Stimulated activated CD4-positive, alpha-beta T cell treated with anti-CD3 and anti-CD28 coated beads, Interleukin-2, amount 100 ng/mL, for 24 hours (primary cell): ENCODE data around the gene ELOVL5.

Source experiments
- DNase-seq, 2 donors: peaks; one replicate each; pipeline ENCODE4 v3.0.0-alpha.2; 2020

ELOVL5 gene

DNA sequence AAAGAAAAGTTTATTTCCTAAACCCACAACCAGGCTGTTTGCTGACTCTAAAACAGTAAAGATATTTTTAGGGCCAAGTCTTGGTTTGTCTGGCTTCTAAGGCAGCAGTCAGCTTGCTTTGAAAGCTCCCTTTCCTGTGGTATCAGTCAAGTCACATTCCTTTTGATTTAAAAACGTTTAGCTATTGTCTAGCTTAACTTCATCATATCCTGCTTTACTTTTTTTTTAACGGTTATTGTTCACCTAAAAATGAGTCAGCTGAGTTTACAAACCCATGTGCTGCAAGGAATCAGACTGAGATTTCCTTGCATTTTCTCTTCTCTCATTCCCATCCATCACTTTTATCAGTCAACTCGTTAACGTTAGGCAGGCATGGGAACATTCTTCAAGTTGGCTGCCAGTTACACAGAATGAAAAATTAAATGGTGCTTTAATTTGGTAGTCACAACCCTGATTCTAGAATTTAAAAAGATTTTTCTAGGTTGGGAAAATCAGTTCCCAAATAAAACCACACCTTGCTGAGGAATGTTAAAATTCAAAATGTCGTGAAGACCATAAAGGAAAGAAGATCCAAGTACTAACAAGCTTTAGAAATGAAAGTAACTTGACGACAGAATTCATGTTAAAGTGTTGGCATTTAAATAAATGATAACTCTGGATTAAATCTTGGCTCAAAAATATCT, 45.9 kb downstream of the ELOVL5 start:
- no peak for DNase-seq

DNA sequence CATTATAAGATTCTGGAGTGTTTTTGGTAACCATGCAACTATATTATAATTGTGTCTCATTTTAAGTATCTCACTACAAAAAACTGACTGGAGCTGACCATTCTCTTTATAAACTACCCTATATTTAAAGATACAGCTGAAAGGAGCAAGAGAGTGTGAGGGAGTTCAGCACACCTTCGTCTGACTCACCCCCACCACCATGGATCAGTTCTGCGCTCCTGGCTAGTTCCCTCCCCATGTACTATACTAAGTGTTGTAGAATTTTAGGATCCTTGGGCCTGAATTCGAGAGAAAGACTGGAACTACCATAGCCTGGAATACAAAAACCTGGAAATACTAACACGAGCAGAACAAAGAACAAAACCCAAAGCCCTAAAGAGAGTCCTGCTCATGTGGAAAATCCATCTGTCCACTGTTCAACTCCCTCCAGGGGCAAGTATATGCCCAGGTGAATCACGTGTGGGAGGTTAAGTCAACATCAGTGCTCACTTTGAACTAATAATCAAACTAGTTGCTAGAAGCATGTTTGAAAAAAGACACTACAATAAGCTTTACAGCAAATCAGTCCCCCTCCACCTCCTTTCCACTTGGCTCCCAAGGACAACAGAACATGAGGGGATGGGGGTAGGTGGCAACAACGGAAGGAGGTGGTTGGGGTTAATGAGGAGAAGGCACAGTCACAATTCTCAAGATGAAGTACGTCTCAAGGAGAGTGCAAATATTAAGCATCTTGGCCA, 46.8 kb downstream of the ELOVL5 start:
- no peak for DNase-seq

- DNase-seq: no peak
These were observed 47.8 kb downstream of the ELOVL5 start for GRCh38 chr6:53300656-53301551.

DNA sequence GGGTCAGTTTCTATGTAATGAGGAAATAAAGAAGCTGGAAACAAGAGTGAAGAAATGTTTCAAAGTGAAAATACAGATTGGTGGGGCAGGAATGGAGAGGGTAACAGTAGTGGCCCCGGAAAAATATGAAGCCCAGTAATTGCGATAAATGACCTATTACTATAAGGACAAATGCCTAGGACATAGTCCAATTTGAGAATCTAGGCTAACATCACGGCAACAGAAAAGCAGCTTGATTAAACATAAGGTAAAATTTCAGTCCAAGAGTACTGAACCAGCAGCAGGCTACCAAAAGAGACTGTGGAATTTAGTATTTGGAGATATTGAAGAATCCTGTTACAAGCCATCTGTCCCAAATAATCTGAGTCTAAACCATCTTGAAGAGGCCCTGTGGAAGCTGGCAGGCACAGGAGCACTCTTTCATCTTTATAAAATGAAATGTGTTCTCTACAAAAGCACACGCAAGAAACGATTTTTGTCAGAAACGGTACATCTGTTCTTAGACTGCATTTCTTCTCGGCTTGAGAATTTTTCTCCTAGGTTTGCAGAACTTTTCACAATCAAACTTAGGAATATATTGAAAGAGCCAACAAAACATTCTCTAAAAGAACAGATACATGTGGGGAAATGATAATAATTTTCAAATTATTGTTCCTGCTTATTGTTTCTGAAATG, 49.3 kb downstream of the ELOVL5 start:
- no peak for DNase-seq

DNA sequence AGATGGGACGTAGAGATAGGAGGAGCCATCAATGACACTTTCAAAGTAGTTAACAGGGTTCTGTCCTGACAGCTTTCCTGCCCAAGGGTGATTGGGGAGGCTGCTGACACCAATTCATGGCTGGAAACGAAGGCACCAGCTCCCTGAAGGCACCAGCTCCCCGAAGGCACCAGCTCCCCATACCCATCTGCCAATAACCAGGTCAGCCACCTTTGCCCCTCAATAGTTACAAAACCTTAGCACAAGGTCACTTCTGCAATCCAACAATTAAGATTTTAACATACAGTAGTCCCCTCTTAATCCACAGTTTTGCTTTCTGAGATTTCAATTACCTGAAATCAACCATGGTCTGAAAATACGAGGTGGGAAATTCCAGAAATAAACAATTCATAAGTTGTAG, 51.7 kb downstream of the ELOVL5 start:
- no peak for DNase-seq

DNA sequence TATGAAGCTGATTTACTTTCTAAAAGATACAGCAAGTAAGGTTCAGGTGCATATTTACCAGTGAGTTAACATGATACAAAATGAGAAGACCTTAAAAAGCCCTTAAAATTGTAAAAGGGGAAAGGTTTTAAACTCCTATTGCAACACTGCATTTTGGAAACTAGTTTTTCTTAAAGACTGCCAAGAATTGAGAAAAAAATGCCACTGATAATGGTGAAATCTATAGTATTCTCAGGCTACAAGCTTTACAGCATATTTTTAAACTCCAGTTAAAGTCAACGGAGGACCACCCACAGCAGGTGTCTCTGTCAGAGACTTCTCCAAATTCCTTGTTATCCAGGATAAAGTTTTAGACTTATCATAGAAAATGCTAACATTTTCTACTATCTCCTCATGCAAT, 53.6 kb downstream of the ELOVL5 start:
- DNase-seq: no peak

DNA sequence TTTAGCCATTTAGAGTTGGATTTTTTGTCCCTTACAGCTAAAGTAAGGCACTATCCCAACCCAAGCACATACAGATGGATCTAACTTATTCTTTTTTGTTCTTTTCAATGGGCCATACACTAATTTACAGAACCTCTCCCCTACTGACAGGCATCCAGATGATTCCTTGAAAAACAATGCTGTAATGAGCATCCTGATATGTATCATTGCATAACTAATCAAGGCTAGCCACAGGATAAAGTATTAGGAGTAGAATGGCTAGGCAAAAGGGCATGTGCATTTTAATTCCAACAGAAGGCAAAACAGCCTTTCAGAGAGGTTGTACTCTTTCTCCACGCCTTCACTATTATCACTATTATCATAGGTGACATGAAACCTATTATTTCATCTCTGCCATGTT, 54.1 kb downstream of the ELOVL5 start:
- DNase-seq: no peak

- peak in 1 of 2 donors; percentile 19 for DNase-seq
These were observed 54.7 kb downstream of the ELOVL5 start for GRCh38 chr6:53294095-53294494.

DNA sequence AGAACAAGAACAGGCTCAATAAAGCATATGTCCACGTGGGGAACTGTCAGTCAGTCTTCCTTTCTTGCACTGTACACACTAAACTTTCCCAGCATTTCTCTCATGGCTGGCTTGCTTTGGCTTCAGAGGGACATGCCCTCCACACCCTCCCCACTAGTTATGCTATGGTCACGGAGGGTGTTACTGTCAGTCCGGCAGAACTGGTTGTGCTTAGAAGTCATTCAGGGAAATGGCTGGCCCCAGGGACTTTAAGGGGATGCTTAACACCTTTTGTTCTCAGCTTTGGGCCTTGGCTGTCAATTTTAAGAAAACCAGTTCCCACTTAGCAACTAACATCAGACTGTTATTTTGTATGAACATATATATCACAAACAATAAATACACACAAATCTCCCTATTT, 55.1 kb downstream of the ELOVL5 start:
- no peak for DNase-seq

- DNase-seq: no peak
These were observed 57.9 kb downstream of the ELOVL5 start for GRCh38 chr6:53290537-53291510.

- no peak for DNase-seq
These were observed 61.2 kb downstream of the ELOVL5 start for GRCh38 chr6:53287336-53288225.

DNA sequence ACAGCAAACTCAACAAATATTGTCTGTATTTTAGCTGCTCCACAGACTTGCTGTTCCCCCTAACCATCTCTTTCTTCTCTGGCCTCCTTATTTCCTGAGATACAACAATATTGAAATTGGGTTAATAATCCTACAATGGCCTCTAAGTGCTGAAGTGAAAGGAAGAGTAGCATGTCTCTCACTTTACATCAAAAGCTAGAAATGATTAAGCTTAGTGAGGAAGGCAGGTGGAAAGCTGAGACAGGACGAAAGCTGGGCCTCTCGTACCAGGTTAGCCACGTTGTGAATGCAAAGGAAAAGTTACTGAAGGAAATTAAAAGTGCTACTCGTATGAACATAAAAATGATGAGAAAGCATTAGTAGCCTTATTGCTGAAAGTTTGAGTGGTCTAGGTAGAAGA, 63.8 kb downstream of the ELOVL5 start:
- DNase-seq: no peak

DNA sequence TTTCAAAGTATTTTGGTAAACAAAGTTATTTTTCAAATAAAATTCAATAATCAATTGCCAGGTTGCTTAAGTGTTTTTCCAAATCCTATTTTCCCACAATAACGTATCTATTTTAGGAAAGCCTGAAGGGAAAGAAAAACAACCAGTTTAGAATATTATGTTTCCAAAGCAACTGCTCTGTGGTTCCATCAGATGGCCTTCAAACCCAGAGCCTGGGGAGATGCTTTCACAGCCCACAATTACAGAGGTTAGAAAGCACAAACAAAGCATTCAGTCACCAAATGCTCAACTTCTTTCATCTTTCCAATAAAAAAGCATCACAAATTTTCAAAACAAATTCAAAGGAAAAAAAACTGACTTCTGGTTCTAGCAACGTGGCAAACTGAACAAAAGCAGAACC, 66.0 kb downstream of the ELOVL5 start:
- no peak for DNase-seq

GRCh38 chr6:53282234-53282633, 66.5 kb downstream of the ELOVL5 start:
- DNase-seq: no peak

GRCh38 chr6:53281518-53282215, 67.1 kb downstream of the ELOVL5 start:
- DNase-seq: no peak

DNA sequence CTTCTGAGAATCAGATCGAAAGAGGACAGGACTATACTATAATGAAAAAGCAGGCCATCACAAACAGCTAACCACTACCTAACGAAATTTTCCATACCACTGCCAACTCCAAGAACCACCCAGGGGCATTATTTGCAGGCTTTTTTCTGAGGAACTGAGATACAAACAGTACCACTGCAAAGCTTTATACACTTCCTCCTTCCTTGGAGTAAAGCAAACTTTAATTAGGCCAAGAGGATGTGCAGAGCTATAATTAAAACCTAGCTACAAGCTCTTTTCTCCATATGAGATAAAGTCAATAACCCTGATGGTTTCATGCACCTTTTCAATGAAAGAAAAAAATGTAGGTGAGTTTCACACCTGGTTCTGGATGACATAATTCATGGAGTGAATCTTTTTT, 68.5 kb downstream of the ELOVL5 start:
- no peak for DNase-seq

GRCh38 chr6:53279293-53279692, 69.5 kb downstream of the ELOVL5 start:
- no peak for DNase-seq

GRCh38 chr6:53273370-53273769, 75.4 kb downstream of the ELOVL5 start:
- DNase-seq: no peak

DNA sequence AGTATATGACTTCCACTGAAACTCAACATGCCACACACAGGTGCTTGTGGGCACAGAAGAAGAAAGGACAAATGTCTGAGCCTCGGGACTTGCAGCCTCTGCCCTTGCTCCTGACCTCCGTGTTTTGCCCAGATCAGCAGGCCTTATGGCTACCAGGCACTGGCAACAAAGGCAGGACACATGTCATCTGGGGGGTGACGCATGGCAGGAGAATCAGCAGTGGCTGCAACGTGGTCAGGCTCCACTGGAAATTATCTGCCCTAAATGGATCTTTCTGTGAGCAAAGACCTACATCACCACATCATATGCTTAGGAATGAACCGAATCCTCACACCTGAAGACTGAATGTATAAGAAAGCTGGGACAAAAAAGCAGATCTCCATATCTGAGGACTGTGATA, 78.9 kb downstream of the ELOVL5 start:
- DNase-seq: no peak
